ENCODE results near the gene PSMC3IP.

PSMC3IP gene

GRCh38 chr17:42581744-42582270 is 4.3 kb upstream of the PSMC3IP start:
- Histone ChIP-seq H3K4me3 (no peak overlapping the region), H3K4me1 (peaks cover 0 to 30% (median 21%) of the 10 kb centered on the region in 4 donors), H3K27me3 (no peaks in the 10 kb centered on the region), H3K9me3 (no peaks in the 10 kb centered on the region), H3K36me3 (peaks cover 55 to 74% (median 71%) of the 10 kb centered on the region in 3 donors), H3K27ac (no peak overlapping the region)
- intact Hi-C loops (cut with DNase I; ENCODE audit: low total_unique reads) = loop anchor here (10.0 kb wide), 1 partner anchor 183 kb away; the partner anchor contains the start of gene RAMP2
- DNase-seq = no peak
- no peak for TF ChIP-seq CTCF (IDR thresholded peaks at IDR 0.05)

GRCh38 chr17:42579794-42580551 is 2.4 kb upstream of the PSMC3IP start:
- no peak for DNase-seq
- Histone ChIP-seq H3K27ac (no peak overlapping the region), H3K36me3 (peaks cover 40 to 62% (median 53%) of the 10 kb centered on the region in 3 donors), H3K9me3 (no peaks in the 10 kb centered on the region), H3K4me3 (no peak overlapping the region), H3K4me1 (peaks cover 0 to 21% (median 19%) of the 10 kb centered on the region in 4 donors), H3K27me3 (no peaks in the 10 kb centered on the region)
- intact Hi-C loops (cut with DNase I; ENCODE audit: low total_unique reads) = loop anchor here (10.0 kb wide), 1 partner anchor 185 kb away; the partner anchor contains the start of gene RAMP2
- no peak for TF ChIP-seq CTCF (IDR thresholded peaks at IDR 0.05)

- Histone ChIP-seq H3K4me3 (peak overlapping the region; percentile 57 to 61), H3K27ac (peak overlapping the region; percentile 78 to 89), H3K9me3 (no peaks in the 10 kb centered on the region), H3K4me1 (peaks cover 0 to 21% (median 19%) of the 10 kb centered on the region in 4 donors), H3K27me3 (no peaks in the 10 kb centered on the region), H3K36me3 (peaks cover 34 to 62% (median 46%) of the 10 kb centered on the region in 3 donors)
- peak; percentile 71 to 73 for TF ChIP-seq CTCF (IDR thresholded peaks at IDR 0.05)
- DNase-seq = peak in 1 of 2 donors; percentile 69
- intact Hi-C loops (cut with DNase I; ENCODE audit: low total_unique reads) = loop anchor here (1.0 kb wide), 1 partner anchor 105 kb away; no protein-coding TSS in a partner anchor
Observed at GRCh38 chr17:42578282-42578869, 847 bp upstream of the PSMC3IP start.

GRCh38 chr17:42577140-42577531 is 393 bp downstream of the PSMC3IP start:
- DNase-seq = no peak
- Histone ChIP-seq H3K4me3 (peak overlapping the region; percentile 57 to 61), H3K4me1 (peaks cover 0 to 21% (median 19%) of the 10 kb centered on the region in 4 donors), H3K27ac (peak overlapping the region; percentile 78 to 89), H3K36me3 (peaks cover 34 to 62% (median 46%) of the 10 kb centered on the region in 3 donors), H3K9me3 (no peaks in the 10 kb centered on the region), H3K27me3 (no peaks in the 10 kb centered on the region)
- intact Hi-C loops (cut with DNase I; ENCODE audit: low total_unique reads) = no loop called here
- no peak for TF ChIP-seq CTCF (IDR thresholded peaks at IDR 0.05)

- H3K4me3 ChIP-seq = no peak overlapping the region
- H3K4me1 ChIP-seq = peaks cover 0 to 30% (median 23%) of the 10 kb centered on the region in 4 donors
- H3K9me3 ChIP-seq = no peaks in the 10 kb centered on the region
- DNase-seq = no peak
- H3K36me3 ChIP-seq = peaks cover 47 to 62% (median 48%) of the 10 kb centered on the region in 3 donors
- intact Hi-C loops (cut with DNase I; ENCODE audit: low total_unique reads) = no loop called here
- TF ChIP-seq CTCF (IDR thresholded peaks at IDR 0.05) = no peak
- no peaks in the 10 kb centered on the region for H3K27me3 ChIP-seq
- H3K27ac ChIP-seq = no peak overlapping the region
Observed at GRCh38 chr17:42574463-42574862, 3.1 kb downstream of the PSMC3IP start.

All from tibial artery (tissue), 4 donors.